ENCODE results near the gene NOS1AP.

Gene NOS1AP

GRCh38 chr1:162206749-162207635, 137.5 kb downstream of the NOS1AP start:
- no peak overlapping the region for H3K4me3 ChIP-seq
- peak overlapping the region in 1 of 2 donors; percentile 9 for H3K27ac ChIP-seq
- no peak for DNase-seq (ENCODE audit: low spot score)
- no peak for TF ChIP-seq CTCF (IDR thresholded peaks at IDR 0.05)

DNA sequence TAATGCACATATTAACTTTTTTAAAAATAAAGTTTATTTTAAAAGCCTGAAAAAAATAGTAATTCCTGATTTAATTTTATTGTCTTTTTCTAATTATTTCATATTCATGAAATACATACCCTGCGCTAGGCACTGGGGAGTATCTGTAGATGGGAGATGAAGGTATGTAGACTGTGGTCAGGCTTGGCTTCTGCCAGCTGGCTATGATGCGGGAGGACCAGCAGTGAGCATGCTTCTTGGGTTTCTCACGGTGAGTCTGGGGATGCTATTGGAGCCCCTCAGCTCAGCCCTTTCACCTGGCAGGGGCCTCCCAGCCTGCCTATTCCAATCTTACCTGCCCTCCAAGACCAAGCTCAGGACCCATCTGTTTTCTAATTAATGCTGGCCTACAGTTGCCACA, 138.4 kb downstream of the NOS1AP start:
- no peak for TF ChIP-seq CTCF (IDR thresholded peaks at IDR 0.05)

DNA sequence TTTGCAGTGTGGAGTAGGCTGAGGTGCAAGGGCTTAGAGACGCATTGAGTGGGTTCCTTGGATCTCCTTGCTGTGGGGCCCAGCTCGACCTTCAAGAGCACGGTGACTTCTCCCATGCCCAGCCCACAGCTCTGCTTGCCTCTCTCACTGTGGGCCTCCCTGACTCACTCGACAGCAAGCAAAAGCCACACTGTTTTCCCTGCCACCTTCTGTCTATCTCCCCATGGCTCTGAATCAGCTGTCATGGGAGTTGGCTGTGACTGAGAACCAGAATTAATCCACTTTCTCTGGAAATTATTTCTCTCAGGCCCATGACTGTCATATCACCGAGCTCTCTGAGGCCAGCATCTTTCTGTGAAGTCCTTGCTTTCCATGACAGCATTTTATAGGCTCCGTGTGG, 140.7 kb downstream of the NOS1AP start:
- Histone ChIP-seq H3K4me3 (no peak overlapping the region), H3K27ac (no peak overlapping the region)
- DNase-seq (ENCODE audit: low spot score) = no peak
- TF ChIP-seq CTCF (IDR thresholded peaks at IDR 0.05) = no peak

More for the DNA sequence above, 138.4 kb downstream of the NOS1AP start:
- DNase-seq (ENCODE audit: low spot score) = no peak
- no peak overlapping the region for H3K27ac ChIP-seq
- no peak overlapping the region for H3K4me3 ChIP-seq

- Histone ChIP-seq H3K27ac (peak overlapping the region; percentile 64 to 69), H3K4me3 (no peak overlapping the region)
- DNase-seq (ENCODE audit: low spot score) = no peak
- no peak for TF ChIP-seq CTCF (IDR thresholded peaks at IDR 0.05)
Measured at GRCh38 chr1:162212713-162213112, 143.2 kb downstream of the NOS1AP start.

- Histone ChIP-seq H3K27ac (peak overlapping the region; percentile 64 to 69), H3K4me3 (no peak overlapping the region)
- DNase-seq (ENCODE audit: low spot score) = peak; percentile 85
- no peak for TF ChIP-seq CTCF (IDR thresholded peaks at IDR 0.05)
Measured at GRCh38 chr1:162213281-162213912, 143.9 kb downstream of the NOS1AP start.

DNA sequence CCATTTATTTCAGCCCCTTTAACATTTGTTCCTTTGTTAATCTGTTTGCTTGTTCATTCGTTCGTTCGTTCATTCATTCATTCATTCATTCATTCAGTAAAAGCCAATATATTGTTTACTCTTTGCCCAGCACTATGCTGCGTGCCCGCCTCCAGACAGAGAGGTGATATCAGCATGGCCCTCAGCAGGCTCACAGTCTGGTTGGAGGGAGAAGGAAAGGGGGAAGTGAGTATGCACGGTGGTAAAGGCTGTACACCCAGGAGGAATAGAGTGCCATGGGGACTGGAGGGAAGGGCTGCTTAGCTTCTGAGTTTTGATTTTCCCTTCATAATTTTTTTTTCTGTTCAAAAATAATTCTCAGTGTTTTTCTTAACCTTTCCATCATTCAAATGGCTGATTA, 144.7 kb downstream of the NOS1AP start:
- peak overlapping the region in 1 of 2 donors; percentile 16 for H3K27ac ChIP-seq
- H3K4me3 ChIP-seq = no peak overlapping the region
- DNase-seq (ENCODE audit: low spot score) = no peak
- TF ChIP-seq CTCF (IDR thresholded peaks at IDR 0.05) = no peak

Measured in coronary artery (tissue), 2 donors.